Muscle layer of duodenum (tissue), 2 donors: ENCODE measurements around the gene SPATA25.

Experiments used
- H3K27ac ChIP-seq: one replicate; pipeline ENCODE4 v1.7.0; 2013; ENCODE audit warnings: mild to moderate bottlenecking, low read length
- H3K27me3 ChIP-seq: one replicate; pipeline ENCODE4 v1.7.0; 2013; ENCODE audit warnings: low read depth, mild to moderate bottlenecking, control low read depth, low read length
- H3K36me3 ChIP-seq, 2 donors: one replicate each; pipeline ENCODE4 v1.7.0; 2013; ENCODE audit warnings: low read length in 2 of 2, control low read depth in 1 of 2, mild to moderate bottlenecking in 1 of 2; ENCODE audit not compliant: insufficient read depth in 2 of 2, control insufficient read depth in 1 of 2
- H3K4me1 ChIP-seq, 2 donors: one replicate each; pipeline ENCODE4 v1.7.0; 2013; ENCODE audit warnings: low read length in 2 of 2, mild to moderate bottlenecking in 2 of 2, control low read depth in 1 of 2, moderate library complexity in 1 of 2; ENCODE audit not compliant: insufficient read depth in 2 of 2, control insufficient read depth in 1 of 2
- H3K4me3 ChIP-seq, 2 donors: one replicate each; pipeline ENCODE4 v1.7.0; 2013; ENCODE audit warnings: low read length in 2 of 2, low read depth in 1 of 2, mild to moderate bottlenecking in 1 of 2
- H3K9me3 ChIP-seq, 2 donors: one replicate each; pipeline ENCODE4 v1.7.0; 2013; ENCODE audit warnings: low read length in 2 of 2, control low read depth in 1 of 2, mild to moderate bottlenecking in 1 of 2; ENCODE audit not compliant: control insufficient read depth in 1 of 2
- donor health status: healthy.

The SPATA25 gene

GRCh38 chr20:45890985-45891983, 3.9 kb upstream of the SPATA25 start, which contains the start of the genes CTSA and NEURL2:
Gene CTSA (plus strand): TSS chr20:45891335. CDS start chr20:45891569, 234 bp downstream.
Gene NEURL2 (minus strand): TSS chr20:45891208. CDS start chr20:45890991, 217 bp downstream.
- H3K36me3 ChIP-seq = peaks cover 17 to 39% of the 10 kb centered on the region in 2 donors
- H3K4me1 ChIP-seq = peaks cover 12 to 30% of the 10 kb centered on the region in 2 donors
- no peaks in the 10 kb centered on the region for H3K9me3 ChIP-seq
- H3K4me3 ChIP-seq = peak within 1 kb of the TSS; percentile 69 to 95
- peak within 1 kb of the TSS; percentile 63 for H3K27ac ChIP-seq
- no peaks in the 10 kb centered on the region for H3K27me3 ChIP-seq

GRCh38 chr20:45890077-45890984, 2.9 kb upstream of the SPATA25 start:
- peaks cover 17 to 40% of the 10 kb centered on the region in 2 donors for H3K36me3 ChIP-seq
- H3K4me3 ChIP-seq = peak overlapping the region; percentile 69 to 95
- no peaks in the 10 kb centered on the region for H3K27me3 ChIP-seq
- H3K4me1 ChIP-seq = peaks cover 12 to 32% of the 10 kb centered on the region in 2 donors
- H3K9me3 ChIP-seq = no peaks in the 10 kb centered on the region
- peak overlapping the region; percentile 63 for H3K27ac ChIP-seq

- H3K27ac ChIP-seq = no peak overlapping the region
- H3K9me3 ChIP-seq = no peaks in the 10 kb centered on the region
- H3K36me3 ChIP-seq = peaks cover 10 to 34% of the 10 kb centered on the region in 2 donors
- H3K4me3 ChIP-seq = no peak overlapping the region
- H3K4me1 ChIP-seq = peaks cover 12 to 39% of the 10 kb centered on the region in 2 donors
- H3K27me3 ChIP-seq = no peaks in the 10 kb centered on the region
Measured at GRCh38 chr20:45888681-45889080, 1.3 kb upstream of the SPATA25 start.

- H3K4me3 ChIP-seq = no peak overlapping the region
- no peak overlapping the region for H3K27ac ChIP-seq
- peaks cover 20 to 43% of the 10 kb centered on the region in 2 donors for H3K36me3 ChIP-seq
- H3K9me3 ChIP-seq = no peaks in the 10 kb centered on the region
- H3K4me1 ChIP-seq = peaks cover 0 to 34% of the 10 kb centered on the region in 2 donors
- H3K27me3 ChIP-seq = no peaks in the 10 kb centered on the region
Measured at GRCh38 chr20:45886590-45887345, 654 bp downstream of the SPATA25 start.

GRCh38 chr20:45883100-45883469, 4.3 kb downstream of the SPATA25 start:
- peaks cover 0 to 31% of the 10 kb centered on the region in 2 donors for H3K4me1 ChIP-seq
- peaks cover 26 to 50% of the 10 kb centered on the region in 2 donors for H3K36me3 ChIP-seq
- H3K4me3 ChIP-seq = no peak overlapping the region

GRCh38 chr20:45882469-45883099, 4.8 kb downstream of the SPATA25 start:
- H3K36me3 ChIP-seq = peaks cover 29 to 53% of the 10 kb centered on the region in 2 donors
- H3K4me3 ChIP-seq = no peak overlapping the region
- no peak overlapping the region for H3K27ac ChIP-seq
- no peaks in the 10 kb centered on the region for H3K27me3 ChIP-seq
- H3K4me1 ChIP-seq = peaks cover 0 to 31% of the 10 kb centered on the region in 2 donors
- H3K9me3 ChIP-seq = no peaks in the 10 kb centered on the region

More at GRCh38 chr20:45883100-45883469, 4.3 kb downstream of the SPATA25 start:
- Histone ChIP-seq H3K27ac (no peak overlapping the region), H3K27me3 (no peaks in the 10 kb centered on the region), H3K9me3 (no peaks in the 10 kb centered on the region)

- Histone ChIP-seq H3K36me3 (peaks cover 35 to 52% of the 10 kb centered on the region in 2 donors), H3K4me1 (peaks cover 0 to 31% of the 10 kb centered on the region in 2 donors), H3K27me3 (no peaks in the 10 kb centered on the region), H3K4me3 (peak within 1 kb of the TSS; percentile 79 to 85), H3K9me3 (no peaks in the 10 kb centered on the region), H3K27ac (peak within 1 kb of the TSS; percentile 92)
Measured at GRCh38 chr20:45880988-45881788, 6.2 kb downstream of the SPATA25 start, which contains the start of gene ZSWIM1. Gene ZSWIM1 (plus strand): TSS chr20:45881227. CDS start chr20:45882593, 1,366 bp downstream.

GRCh38 chr20:45878076-45878761, 9.2 kb downstream of the SPATA25 start:
- peaks cover 25 to 34% of the 10 kb centered on the region in 2 donors for H3K36me3 ChIP-seq
- H3K4me3 ChIP-seq = no peak overlapping the region
- no peak overlapping the region for H3K27ac ChIP-seq
- H3K9me3 ChIP-seq = no peaks in the 10 kb centered on the region
- H3K27me3 ChIP-seq = no peaks in the 10 kb centered on the region
- peaks cover 0 to 22% of the 10 kb centered on the region in 2 donors for H3K4me1 ChIP-seq

- no peak overlapping the region for H3K4me3 ChIP-seq
- no peaks in the 10 kb centered on the region for H3K4me1 ChIP-seq
- no peaks in the 10 kb centered on the region for H3K27me3 ChIP-seq
- peaks cover 19 to 27% of the 10 kb centered on the region in 2 donors for H3K36me3 ChIP-seq
- H3K9me3 ChIP-seq = no peaks in the 10 kb centered on the region
- H3K27ac ChIP-seq = no peak overlapping the region
Measured at GRCh38 chr20:45874576-45874975, 12.8 kb downstream of the SPATA25 start.
